HepG2 (cell line): ENCODE measurements around the gene SLC15A3. TPM values are rescaled to one million over a fixed set of nuclear protein-coding genes. Genes with fewer than 3 reads are reported as not detected.

Experiments
- CSRNP1 ChIP-seq: sonication (generic); formaldehyde crosslinking; IDR thresholded peaks from 2 replicates; pipeline ENCODE4 v1.8.1; 2023; ENCODE audit warnings: mild to moderate bottlenecking, missing genetic modification reagents
- E2F2 ChIP-seq: sonication (generic); formaldehyde crosslinking; IDR thresholded peaks from 2 replicates; pipeline ENCODE4 v1.4.0; 2020; ENCODE audit warnings: missing genetic modification reagents, borderline replicate concordance
- EZH2 ChIP-seq: conservative IDR thresholded peaks from 2 replicates; pipeline ENCODE4 v1.6.1; 2012; ENCODE audit warnings: mild to moderate bottlenecking, low read depth, low read length, moderate library complexity
- GTF2F1 ChIP-seq: fragments of 150-350 bp; IDR thresholded peaks from 2 replicates; pipeline ENCODE4 v1.6.1; 2014; ENCODE audit warnings: low read length
- ISL2 ChIP-seq: sonication (generic); formaldehyde crosslinking; IDR thresholded peaks from 2 replicates; pipeline ENCODE4 v1.5.0; 2020; ENCODE audit warnings: missing genetic modification reagents
- KLF11 ChIP-seq: IDR thresholded peaks from 2 replicates; pipeline ENCODE4 v1.6.1; 2016; ENCODE audit warnings: missing compliant biosample characterization
- MTA3 ChIP-seq: sonication (generic); formaldehyde crosslinking; IDR thresholded peaks from 2 replicates; pipeline ENCODE4 v1.4.0; 2020; ENCODE audit warnings: missing genetic modification reagents
- MXD4 ChIP-seq: IDR thresholded peaks from 2 replicates; pipeline ENCODE4 v1.6.1; 2016; ENCODE audit warnings: mild to moderate bottlenecking, missing biosample characterization, missing genetic modification reagents
- NONO ChIP-seq, 2 experiments: fragments of 450-650 bp in 1 of 2; sonication (generic) in 1 of 2; formaldehyde crosslinking in 1 of 2; IDR thresholded peaks in 1 of 2; conservative IDR thresholded peaks in 1 of 2; 2 replicates each; pipeline versions ENCODE4 v1.6.1 to v1.8.0; 2017 to 2022; ENCODE audit warnings: mild to moderate bottlenecking in 1 of 2, missing genetic modification reagents in 1 of 2, moderate library complexity in 1 of 2
- SALL1 ChIP-seq: sonication (generic); formaldehyde crosslinking; IDR thresholded peaks from 2 replicates; pipeline ENCODE4 v1.8.0; 2022; ENCODE audit warnings: mild to moderate bottlenecking, missing genetic modification reagents
- SMYD3 ChIP-seq: sonication (generic); formaldehyde crosslinking; IDR thresholded peaks from 2 replicates; pipeline ENCODE4 v1.8.1; 2023; ENCODE audit warnings: mild to moderate bottlenecking, missing genetic modification reagents
- TAF15 ChIP-seq: fragments of 200-400 bp; formaldehyde crosslinking; IDR thresholded peaks from one replicate; pipeline ENCODE4 v1.6.1; 2018; ENCODE audit warnings: mild to moderate bottlenecking, low read depth, low read length; ENCODE audit not compliant: poor library complexity, severe bottlenecking
- TEAD2 ChIP-seq: sonication (generic); formaldehyde crosslinking; IDR thresholded peaks from 2 replicates; pipeline ENCODE4 v1.9.0; 2021; ENCODE audit warnings: missing genetic modification reagents
- TEAD3 ChIP-seq: optimal IDR thresholded peaks from 2 replicates; pipeline ENCODE3; 2016; ENCODE audit warnings: borderline replicate concordance
- ZFP36L1 ChIP-seq: sonication (generic); formaldehyde crosslinking; IDR thresholded peaks from 2 replicates; pipeline ENCODE4 v1.8.0; 2022; ENCODE audit warnings: mild to moderate bottlenecking, missing genetic modification reagents, moderate library complexity
- ZNF143 ChIP-seq: sonication (generic); formaldehyde crosslinking; IDR thresholded peaks from 2 replicates; pipeline ENCODE4 v1.4.0; 2020; ENCODE audit warnings: missing genetic modification reagents
- ZNF337 ChIP-seq: sonication (generic); formaldehyde crosslinking; IDR thresholded peaks from 2 replicates; pipeline ENCODE4 v1.5.1; 2020; ENCODE audit warnings: missing genetic modification reagents, low read depth, mild to moderate bottlenecking, borderline replicate concordance
- ZNF33B ChIP-seq: sonication (generic); formaldehyde crosslinking; IDR thresholded peaks from 2 replicates; pipeline ENCODE4 v1.5.1; 2020; ENCODE audit warnings: mild to moderate bottlenecking, missing genetic modification reagents
- ZNF879 ChIP-seq: sonication (generic); formaldehyde crosslinking; IDR thresholded peaks from 2 replicates; pipeline ENCODE4 v1.8.1; 2023; ENCODE audit warnings: missing genetic modification reagents
- ZXDC ChIP-seq: sonication (generic); formaldehyde crosslinking; IDR thresholded peaks from 2 replicates; pipeline ENCODE4 v1.5.0; 2020; ENCODE audit warnings: mild to moderate bottlenecking, missing genetic modification reagents
- polyA plus RNA-seq, 8 experiments: library from polyadenylated mRNA; depleted of rRNA in 3 of 8; stranded (reverse) in 7 of 8; unstranded in 1 of 8; fragments of >200 nt; fragmentation: Illumina TruSeq in 4 of 8; extraction: Trizol in 4 of 8; gene quantifications; 2 replicates each; pipeline versions ENCODE4 v1.2.1 to v1.2.3, GENCODE V29; 2011 to 2016; ENCODE audit warnings: low read depth in 4 of 8, missing spikeins in 1 of 8, mixed read lengths in 1 of 8; ENCODE audit not compliant: insufficient read depth in 1 of 8
- total RNA-seq, 5 experiments: library from RNA; depleted of rRNA; stranded (reverse); fragments of >200 nt; fragmentation: Illumina TruSeq; extraction: Trizol; gene quantifications; 2 replicates each; pipeline ENCODE4 v1.2.3, GENCODE V29; 2016; ENCODE audit warnings: low read depth in 1 of 5
- TF ChIP-seq, protein P1 (sequence below): IDR thresholded peaks from 2 replicates; pipeline ENCODE4 v1.6.1; 2016; ENCODE audit warnings: control low read depth
- TF ChIP-seq, protein P2 (sequence below): IDR thresholded peaks from 2 replicates; pipeline ENCODE4 v1.6.1; 2016; ENCODE audit warnings: mild to moderate bottlenecking

Gene SLC15A3
- total and polyA plus RNA-seq, 2 of the 13 experiments (the other 11 are each of a cell fraction or from before 2014, with no cell fraction given), result 0.45 to 0.77 TPM

GRCh38 chr11:60913793-60914632 lies 38.0 kb downstream of the SLC15A3 start, which contains the start of gene TMEM109 (continued):
- no peak for TF ChIP-seq ZXDC
- 0 out of 2 replicates have a peak, but pooled peaks have one; percentile 27 for TF ChIP-seq ISL2 (CRISPR knock-in tag)
- 0 out of 2 replicates have a peak, but pooled peaks have one; percentile 53 for TF ChIP-seq CSRNP1
- 0 out of 2 replicates have a peak, but pooled peaks have one; percentile 38 for TF ChIP-seq SMYD3
- TF ChIP-seq ZNF337 (CRISPR knock-in tag), result no peak
- TF ChIP-seq, protein P1, sequence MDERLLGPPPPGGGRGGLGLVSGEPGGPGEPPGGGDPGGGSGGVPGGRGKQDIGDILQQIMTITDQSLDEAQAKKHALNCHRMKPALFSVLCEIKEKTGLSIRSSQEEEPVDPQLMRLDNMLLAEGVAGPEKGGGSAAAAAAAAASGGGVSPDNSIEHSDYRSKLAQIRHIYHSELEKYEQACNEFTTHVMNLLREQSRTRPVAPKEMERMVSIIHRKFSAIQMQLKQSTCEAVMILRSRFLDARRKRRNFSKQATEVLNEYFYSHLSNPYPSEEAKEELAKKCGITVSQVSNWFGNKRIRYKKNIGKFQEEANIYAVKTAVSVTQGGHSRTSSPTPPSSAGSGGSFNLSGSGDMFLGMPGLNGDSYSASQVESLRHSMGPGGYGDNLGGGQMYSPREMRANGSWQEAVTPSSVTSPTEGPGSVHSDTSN, result no peak
- TF ChIP-seq ZNF33B (CRISPR knock-in tag), result peak; percentile 79; the same call in 1 of the 2 replicates
- peak; percentile 73 for TF ChIP-seq SALL1 (CRISPR knock-in tag)
- TF ChIP-seq, protein P2, sequence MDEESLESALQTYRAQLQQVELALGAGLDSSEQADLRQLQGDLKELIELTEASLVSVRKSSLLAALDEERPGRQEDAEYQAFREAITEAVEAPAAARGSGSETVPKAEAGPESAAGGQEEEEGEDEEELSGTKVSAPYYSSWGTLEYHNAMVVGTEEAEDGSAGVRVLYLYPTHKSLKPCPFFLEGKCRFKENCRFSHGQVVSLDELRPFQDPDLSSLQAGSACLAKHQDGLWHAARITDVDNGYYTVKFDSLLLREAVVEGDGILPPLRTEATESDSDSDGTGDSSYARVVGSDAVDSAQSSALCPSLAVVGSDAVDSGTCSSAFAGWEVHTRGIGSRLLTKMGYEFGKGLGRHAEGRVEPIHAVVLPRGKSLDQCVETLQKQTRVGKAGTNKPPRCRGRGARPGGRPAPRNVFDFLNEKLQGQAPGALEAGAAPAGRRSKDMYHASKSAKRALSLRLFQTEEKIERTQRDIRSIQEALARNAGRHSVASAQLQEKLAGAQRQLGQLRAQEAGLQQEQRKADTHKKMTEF (CRISPR knock-in tag), result no peak
- TF ChIP-seq ZFP36L1 (CRISPR knock-in tag), result no peak
- TF ChIP-seq TAF15, result no peak
- TF ChIP-seq ZNF143 (CRISPR knock-in tag), result peak; percentile 93
- TF ChIP-seq MTA3 (CRISPR knock-in tag), result no peak
- no peak for TF ChIP-seq NONO (IDR thresholded peaks at IDR 0.05)
- TF ChIP-seq NONO (CRISPR knock-in tag; conservative IDR thresholded peaks at IDR 0.05), result no peak
- TF ChIP-seq KLF11, result no peak
- no peak for TF ChIP-seq ZNF879
- TF ChIP-seq E2F2, result no peak
- TF ChIP-seq EZH2, result no peak
- TF ChIP-seq MXD4 (CRISPR knock-in tag), result no peak
- TF ChIP-seq GTF2F1, result no peak
- TF ChIP-seq TEAD3 (CRISPR knock-in tag), result peak; percentile 9
- peak; percentile 60; the same call in 1 of the 2 replicates for TF ChIP-seq TEAD2 (CRISPR knock-in tag)
